ENCODE data around the gene DEGS2. TPM values are rescaled to one million over a fixed set of nuclear protein-coding genes. Genes with fewer than 3 reads are reported as not detected.
A peak's percentile ranks its signal among the peaks of the same experiment; 100 is the strongest.

DEGS2 gene
- total and polyA plus RNA-seq, 2 experiments from 2014 or later, result 1.3 to 2.7 TPM

DNA sequence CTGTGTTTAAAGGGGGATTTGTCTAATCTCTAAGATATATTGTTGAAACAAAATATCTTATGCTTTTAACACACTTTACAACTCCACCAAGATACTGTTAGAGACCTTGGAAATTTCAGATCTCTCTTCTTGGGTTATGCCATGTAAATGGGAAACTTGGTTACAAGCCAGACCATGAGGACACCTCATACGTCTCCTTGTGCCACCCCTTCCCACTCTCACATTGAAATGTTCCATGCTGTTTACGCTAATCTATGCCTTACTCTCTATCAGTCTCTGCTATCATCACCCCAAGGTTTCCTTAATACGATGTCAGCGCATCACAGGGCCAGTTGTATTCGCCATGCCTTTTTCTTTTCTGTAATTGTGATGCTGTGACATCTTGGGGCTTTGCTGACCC lies 13.4 kb upstream of the DEGS2 start:
- no peaks in the 10 kb centered on the region for H3K36me3 ChIP-seq
- H3K27ac ChIP-seq, result no peak overlapping the region
- H3K4me3 ChIP-seq, result no peak overlapping the region
- TF ChIP-seq, protein P1, sequence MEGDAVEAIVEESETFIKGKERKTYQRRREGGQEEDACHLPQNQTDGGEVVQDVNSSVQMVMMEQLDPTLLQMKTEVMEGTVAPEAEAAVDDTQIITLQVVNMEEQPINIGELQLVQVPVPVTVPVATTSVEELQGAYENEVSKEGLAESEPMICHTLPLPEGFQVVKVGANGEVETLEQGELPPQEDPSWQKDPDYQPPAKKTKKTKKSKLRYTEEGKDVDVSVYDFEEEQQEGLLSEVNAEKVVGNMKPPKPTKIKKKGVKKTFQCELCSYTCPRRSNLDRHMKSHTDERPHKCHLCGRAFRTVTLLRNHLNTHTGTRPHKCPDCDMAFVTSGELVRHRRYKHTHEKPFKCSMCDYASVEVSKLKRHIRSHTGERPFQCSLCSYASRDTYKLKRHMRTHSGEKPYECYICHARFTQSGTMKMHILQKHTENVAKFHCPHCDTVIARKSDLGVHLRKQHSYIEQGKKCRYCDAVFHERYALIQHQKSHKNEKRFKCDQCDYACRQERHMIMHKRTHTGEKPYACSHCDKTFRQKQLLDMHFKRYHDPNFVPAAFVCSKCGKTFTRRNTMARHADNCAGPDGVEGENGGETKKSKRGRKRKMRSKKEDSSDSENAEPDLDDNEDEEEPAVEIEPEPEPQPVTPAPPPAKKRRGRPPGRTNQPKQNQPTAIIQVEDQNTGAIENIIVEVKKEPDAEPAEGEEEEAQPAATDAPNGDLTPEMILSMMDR (IDR thresholded peaks at IDR 0.05; ENCODE audit: low read depth, low read length), result no peak
- no peaks in the 10 kb centered on the region for H3K4me1 ChIP-seq (ENCODE audit: low read depth)
- H3K9me3 ChIP-seq (ENCODE audit: low read depth), result no peaks in the 10 kb centered on the region
- no peak for DNase-seq (ENCODE audit: low read depth in 1 of 2, low spot score in 1 of 2)
- peaks cover 7% of the 10 kb centered on the region for H3K27me3 ChIP-seq

DNA sequence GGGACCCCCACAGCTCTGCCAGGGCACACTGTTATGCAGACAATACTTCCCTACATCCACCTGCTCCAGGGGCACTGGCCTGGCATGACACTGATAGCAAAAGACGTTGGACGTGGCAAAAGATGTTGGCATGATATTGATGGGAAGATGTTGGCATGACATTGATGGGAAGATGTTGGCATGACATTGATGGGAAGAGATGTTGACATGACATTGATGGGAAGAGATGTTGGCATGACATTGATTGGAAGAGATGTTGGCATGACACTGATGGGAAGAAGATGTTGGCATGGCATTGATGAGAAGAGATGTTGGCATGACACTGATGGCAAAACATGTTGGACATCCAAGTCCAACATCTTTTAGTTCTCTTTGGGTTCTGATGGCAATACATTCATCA lies 11.4 kb upstream of the DEGS2 start:
- Histone ChIP-seq H3K4me1 (ENCODE audit: low read depth) (no peaks in the 10 kb centered on the region), H3K36me3 (no peaks in the 10 kb centered on the region), H3K27me3 (peaks cover 20% of the 10 kb centered on the region), H3K9me3 (ENCODE audit: low read depth) (no peaks in the 10 kb centered on the region), H3K27ac (no peak overlapping the region), H3K4me3 (no peak overlapping the region)
- TF ChIP-seq, protein P1 (IDR thresholded peaks at IDR 0.05; ENCODE audit: low read depth, low read length), result no peak
- no peak for DNase-seq (ENCODE audit: low read depth in 1 of 2, low spot score in 1 of 2)

DNA sequence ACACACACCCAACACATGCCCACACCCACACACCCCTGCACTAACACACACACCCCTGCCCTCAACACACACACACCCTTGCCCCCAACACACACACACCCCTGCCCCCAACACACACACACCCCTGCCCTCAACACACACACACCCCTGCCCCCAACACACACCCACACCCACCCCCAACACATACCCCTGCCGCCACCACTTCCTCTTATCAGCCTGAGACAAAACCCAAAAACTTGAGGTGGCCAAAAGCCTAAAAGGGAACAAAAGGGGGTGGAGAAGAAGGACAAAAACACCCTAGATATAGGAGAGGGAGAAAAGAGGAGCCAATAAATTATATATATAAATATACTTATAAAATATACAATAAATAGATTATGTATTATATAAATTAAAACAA lies 9.1 kb upstream of the DEGS2 start:
- Histone ChIP-seq H3K9me3 (ENCODE audit: low read depth) (no peaks in the 10 kb centered on the region), H3K4me1 (ENCODE audit: low read depth) (no peaks in the 10 kb centered on the region), H3K4me3 (no peak overlapping the region), H3K27ac (no peak overlapping the region), H3K36me3 (no peaks in the 10 kb centered on the region), H3K27me3 (peaks cover 43% of the 10 kb centered on the region)
- TF ChIP-seq, protein P1 (IDR thresholded peaks at IDR 0.05; ENCODE audit: low read depth, low read length), result no peak
- DNase-seq (ENCODE audit: low read depth in 1 of 2, low spot score in 1 of 2), result no peak

DNA sequence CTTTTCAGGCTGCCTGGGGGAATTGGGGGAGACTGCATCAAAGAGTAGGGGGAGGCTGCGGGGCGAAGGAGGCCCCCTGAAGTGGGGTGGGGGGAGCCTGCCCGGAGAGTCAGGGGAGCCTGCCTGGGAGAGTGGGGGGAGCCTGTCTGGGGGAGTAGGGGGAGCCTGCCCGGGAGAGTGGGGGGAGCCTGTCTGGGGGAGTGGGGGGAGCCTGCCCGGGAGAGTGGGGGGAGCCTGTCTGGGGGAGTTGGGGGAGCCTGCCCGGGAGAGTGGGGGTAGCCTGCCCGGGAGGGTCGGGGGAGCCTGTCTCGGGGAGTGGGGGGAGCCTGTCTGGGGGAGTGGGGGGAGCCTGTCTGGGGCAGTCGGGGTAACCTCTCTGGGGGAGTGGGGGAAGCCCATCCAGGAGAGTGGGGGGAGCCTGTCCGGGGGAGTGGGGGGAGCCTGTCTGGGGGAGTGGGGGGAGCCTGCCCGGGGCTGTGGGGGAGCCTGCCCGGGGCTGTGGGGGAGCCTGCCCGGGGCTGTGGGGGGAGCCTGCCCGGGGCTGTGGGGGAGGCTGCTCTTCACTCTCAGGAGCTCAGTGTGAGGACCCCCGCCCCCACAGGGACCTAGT lies 6.5 kb upstream of the DEGS2 start:
- TF ChIP-seq, protein P1 (IDR thresholded peaks at IDR 0.05; ENCODE audit: low read depth, low read length), result no peak
- DNase-seq (ENCODE audit: low read depth in 1 of 2, low spot score in 1 of 2), result no peak
- Histone ChIP-seq H3K9me3 (ENCODE audit: low read depth) (no peaks in the 10 kb centered on the region), H3K4me3 (no peak overlapping the region), H3K4me1 (ENCODE audit: low read depth) (no peaks in the 10 kb centered on the region), H3K27me3 (peaks cover 62% of the 10 kb centered on the region), H3K36me3 (no peaks in the 10 kb centered on the region), H3K27ac (no peak overlapping the region)

DNA sequence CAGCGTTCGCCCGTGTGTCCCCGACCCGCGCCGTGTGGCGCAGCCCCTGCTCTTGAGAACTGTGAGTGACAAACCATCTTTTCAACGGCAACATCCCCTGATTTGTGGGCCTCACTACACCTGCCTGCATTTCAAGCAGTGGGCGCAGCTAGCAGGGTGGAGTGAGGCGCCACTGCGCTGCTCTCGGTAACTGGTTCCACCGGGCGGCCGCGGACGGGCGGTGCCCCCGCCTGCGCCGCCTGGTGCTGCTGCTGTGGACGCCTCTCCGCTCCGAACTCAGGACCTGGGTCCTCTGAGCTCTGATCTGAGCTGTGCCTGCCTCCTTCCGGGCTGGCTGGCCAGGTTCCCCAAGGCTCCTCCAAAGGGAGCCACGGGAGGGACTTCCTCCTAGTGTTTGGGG lies 5.9 kb upstream of the DEGS2 start:
- TF ChIP-seq, protein P1 (IDR thresholded peaks at IDR 0.05; ENCODE audit: low read depth, low read length), result peak; percentile 12
- Histone ChIP-seq H3K27ac (no peak overlapping the region), H3K4me1 (ENCODE audit: low read depth) (no peaks in the 10 kb centered on the region), H3K27me3 (peaks cover 68% of the 10 kb centered on the region), H3K9me3 (ENCODE audit: low read depth) (no peaks in the 10 kb centered on the region), H3K4me3 (no peak overlapping the region), H3K36me3 (no peaks in the 10 kb centered on the region)
- peak in 1 of 2 donors; percentile 24 for DNase-seq (ENCODE audit: low read depth in 1 of 2, low spot score in 1 of 2)

All from cardiac muscle cell (in vitro differentiated cells and primary cell).